ENCODE data around the gene TMEM132C. TPM values are rescaled to one million over a fixed set of nuclear protein-coding genes. Genes with fewer than 3 reads are reported as not detected.

The TMEM132C gene
- total and polyA plus RNA-seq, 2 experiments from 2014 or later: not detected

GRCh38 chr12:128235635-128236417 is 31.1 kb upstream of the TMEM132C start:
- ATAC-seq (no peak), DNase-seq (ENCODE audit: low spot score) (no peak)
- no peaks in the 10 kb centered on the region for H4K20me1 ChIP-seq (replicated peaks; ENCODE audit: insufficient read depth)
- no peaks in the 10 kb centered on the region for H3K9me2 ChIP-seq (ENCODE audit: insufficient read depth)
- no peak overlapping the region for H3K4me2 ChIP-seq
- Mint-ChIP-seq H3K27me3 (ENCODE audit: insufficient read depth, low read depth, poor library complexity) (peaks cover 7% of the 10 kb centered on the region), H3K27ac (no peak overlapping the region), H3K36me3 (ENCODE audit: low read depth) (peaks cover 53% of the 10 kb centered on the region), H3K4me1 (no peaks in the 10 kb centered on the region), H3K9me3 (peaks cover 100% of the 10 kb centered on the region), H3K4me3 (no peak overlapping the region)
- TF ChIP-seq POLR2AphosphoS5 (IDR thresholded peaks at IDR 0.05; ENCODE audit: low read depth) (no peak), EZH2phosphoT487 (IDR thresholded peaks at IDR 0.05; ENCODE audit: unreplicated experiment) (no peak), JUNB (IDR thresholded peaks at IDR 0.05; ENCODE audit: unreplicated experiment) (no peak), ZNF462 (CRISPR knock-in tag; IDR thresholded peaks at IDR 0.05) (no peak), CREB1 (CRISPR knock-in tag; IDR thresholded peaks at IDR 0.05; ENCODE audit: low read depth) (no peak), ZNF331 (CRISPR knock-in tag; IDR thresholded peaks at IDR 0.05; ENCODE audit: low read depth) (no peak), NANOG (IDR thresholded peaks at IDR 0.05; ENCODE audit: borderline replicate concordance) (no peak)
- TF ChIP-seq, protein P1, sequence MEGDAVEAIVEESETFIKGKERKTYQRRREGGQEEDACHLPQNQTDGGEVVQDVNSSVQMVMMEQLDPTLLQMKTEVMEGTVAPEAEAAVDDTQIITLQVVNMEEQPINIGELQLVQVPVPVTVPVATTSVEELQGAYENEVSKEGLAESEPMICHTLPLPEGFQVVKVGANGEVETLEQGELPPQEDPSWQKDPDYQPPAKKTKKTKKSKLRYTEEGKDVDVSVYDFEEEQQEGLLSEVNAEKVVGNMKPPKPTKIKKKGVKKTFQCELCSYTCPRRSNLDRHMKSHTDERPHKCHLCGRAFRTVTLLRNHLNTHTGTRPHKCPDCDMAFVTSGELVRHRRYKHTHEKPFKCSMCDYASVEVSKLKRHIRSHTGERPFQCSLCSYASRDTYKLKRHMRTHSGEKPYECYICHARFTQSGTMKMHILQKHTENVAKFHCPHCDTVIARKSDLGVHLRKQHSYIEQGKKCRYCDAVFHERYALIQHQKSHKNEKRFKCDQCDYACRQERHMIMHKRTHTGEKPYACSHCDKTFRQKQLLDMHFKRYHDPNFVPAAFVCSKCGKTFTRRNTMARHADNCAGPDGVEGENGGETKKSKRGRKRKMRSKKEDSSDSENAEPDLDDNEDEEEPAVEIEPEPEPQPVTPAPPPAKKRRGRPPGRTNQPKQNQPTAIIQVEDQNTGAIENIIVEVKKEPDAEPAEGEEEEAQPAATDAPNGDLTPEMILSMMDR (conservative IDR thresholded peaks at IDR 0.05; ENCODE audit: low read depth in 2 of 2): no peak
- no peak overlapping the region for H3K4me3 ChIP-seq
- no peaks in the 10 kb centered on the region for H3K27me3 ChIP-seq (ENCODE audit: insufficient read depth)
- no peak overlapping the region for H3K27ac ChIP-seq (ENCODE audit: low read depth)
- no peaks in the 10 kb centered on the region for H3F3A ChIP-seq (replicated peaks; ENCODE audit: low read depth)
- no peaks in the 10 kb centered on the region for H3K36me3 ChIP-seq (ENCODE audit: insufficient read depth)
- H2AFZ ChIP-seq: no peak overlapping the region
- no peaks in the 10 kb centered on the region for H3K4me1 ChIP-seq (ENCODE audit: insufficient read depth)
- no peaks in the 10 kb centered on the region for H3K79me2 ChIP-seq (replicated peaks; ENCODE audit: insufficient read depth)

All from GM23338 (cell line).